IMR-90 (cell line): ENCODE measurements around the gene MIPEP. TPM values are rescaled to one million over a fixed set of nuclear protein-coding genes. Genes with fewer than 3 reads are reported as not detected.

ENCODE experiments used
- ATAC-seq: fragments of 200-7000 bp; cut with Tn5 transposase; 2 replicates; pipeline ENCODE4 v1.9.1; 2020; ENCODE audit warnings: low read depth, mild to moderate bottlenecking, moderate library complexity
- BruUV-seq: library from RNA; stranded (reverse); fragments of 400-500 nt; replicated peaks from 2 replicates; lab custom pipeline; 2021; lab: Mats Ljungman, UMichigan
- CTCF ChIA-PET: fragments of 300-600 bp; formaldehyde crosslinking; extraction: SDS; loops from one replicate; lab custom pipeline; 2021; ENCODE audit warnings: antibody characterized with exemption; lab: Yijun Ruan, JAX
- POLR2A ChIA-PET: fragments of 300-600 bp; sonication (Branson Sonifier 250); formaldehyde crosslinking; loops from one replicate; lab custom pipeline; 2022; ENCODE audit warnings: antibody characterized with exemption; ENCODE audit not compliant: unreplicated experiment; lab: Charles Lee
- DNase-seq: peaks from one replicate; pipeline ENCODE4 v3.0.0; 2013
- H2AFZ ChIP-seq: replicated peaks from 2 replicates; pipeline ENCODE3; 2013; ENCODE audit warnings: low read length, mild to moderate bottlenecking; ENCODE audit not compliant: poor library complexity
- H2AK5ac ChIP-seq: 2 replicates; pipeline ENCODE4 v1.6.1; 2013; ENCODE audit warnings: low read depth, low read length, inconsistent platforms
- H2AK9ac ChIP-seq: replicated peaks from 2 replicates; pipeline ENCODE3; 2013; ENCODE audit warnings: mild to moderate bottlenecking, low read depth, low read length, moderate library complexity; ENCODE audit not compliant: poor library complexity
- H2BK120ac ChIP-seq: 2 replicates; pipeline ENCODE4 v1.6.1; 2013; ENCODE audit warnings: low read depth, low read length, inconsistent platforms
- H2BK15ac ChIP-seq: 3 replicates; pipeline ENCODE4 v1.6.1; 2013; ENCODE audit warnings: low read depth, low read length, inconsistent platforms
- H2BK20ac ChIP-seq: 2 replicates; pipeline ENCODE4 v1.6.1; 2013; ENCODE audit warnings: low read depth, mild to moderate bottlenecking, inconsistent platforms, low read length, moderate library complexity
- H2BK5ac ChIP-seq: 2 replicates; pipeline ENCODE4 v1.6.1; 2013; ENCODE audit warnings: mild to moderate bottlenecking, low read depth, low read length, inconsistent platforms; ENCODE audit not compliant: poor library complexity, severe bottlenecking
- H3K14ac ChIP-seq: replicated peaks from 2 replicates; pipeline ENCODE4 v1.6.1; 2013; ENCODE audit warnings: low read depth, low read length, inconsistent platforms
- H3K18ac ChIP-seq: 2 replicates; pipeline ENCODE4 v1.6.1; 2013; ENCODE audit warnings: low read depth, low read length, control low read depth
- H3K23ac ChIP-seq: 2 replicates; pipeline ENCODE4 v1.6.1; 2013; ENCODE audit warnings: low read depth, low read length, inconsistent platforms
- H3K27ac ChIP-seq: 2 replicates; pipeline ENCODE4 v1.5.1; 2013; ENCODE audit warnings: mild to moderate bottlenecking, control low read depth, low read length; ENCODE audit not compliant: insufficient read depth
- H3K27me3 ChIP-seq: 2 replicates; pipeline ENCODE4 v1.6.1; 2013; ENCODE audit warnings: low read length; ENCODE audit not compliant: control insufficient read depth, insufficient read depth
- H3K36me3 ChIP-seq: 2 replicates; pipeline ENCODE4 v1.6.1; 2013; ENCODE audit warnings: low read length, mixed read lengths; ENCODE audit not compliant: control insufficient read depth, insufficient read depth
- H3K4ac ChIP-seq: 2 replicates; pipeline ENCODE4 v1.6.1; 2013; ENCODE audit warnings: low read depth, low read length, inconsistent platforms
- H3K4me1 ChIP-seq: 2 replicates; pipeline ENCODE4 v1.6.1; 2013; ENCODE audit warnings: low read length, mixed read lengths; ENCODE audit not compliant: control insufficient read depth, insufficient read depth
- H3K4me2 ChIP-seq: 2 replicates; pipeline ENCODE4 v1.6.1; 2013; ENCODE audit warnings: low read depth, mild to moderate bottlenecking, control low read depth, low read length, moderate library complexity
- H3K4me3 ChIP-seq: 2 replicates; pipeline ENCODE4 v1.5.1; 2013; ENCODE audit warnings: low read depth, mild to moderate bottlenecking, control low read depth, low read length, moderate library complexity; ENCODE audit not compliant: insufficient read depth
- H3K56ac ChIP-seq: 2 replicates; pipeline ENCODE4 v1.6.1; 2013; ENCODE audit warnings: low read length, inconsistent platforms; ENCODE audit not compliant: insufficient read depth; ENCODE audit errors: extremely low read depth
- H3K79me1 ChIP-seq, 2 experiments: 2 replicates each; pipeline ENCODE4 v1.6.1; 2013; ENCODE audit warnings: low read length in 2 of 2, inconsistent platforms in 1 of 2, low read depth in 1 of 2
- H3K9ac ChIP-seq: 2 replicates; pipeline ENCODE4 v1.6.1; 2013; ENCODE audit warnings: low read depth, low read length, control low read depth
- H3K9me1 ChIP-seq: 2 replicates; pipeline ENCODE4 v1.6.1; 2013; ENCODE audit warnings: low read length, inconsistent platforms; ENCODE audit not compliant: insufficient read depth
- H3K9me3 ChIP-seq: 2 replicates; pipeline ENCODE4 v1.6.1; 2013; ENCODE audit warnings: low read length; ENCODE audit not compliant: control insufficient read depth, insufficient read depth
- H4K20me1 ChIP-seq: 2 replicates; pipeline ENCODE4 v1.6.1; 2013; ENCODE audit warnings: low read length, inconsistent platforms; ENCODE audit not compliant: insufficient read depth
- H4K5ac ChIP-seq: 2 replicates; pipeline ENCODE4 v1.6.1; 2013; ENCODE audit warnings: mild to moderate bottlenecking, low read depth, low read length, control low read depth
- H4K8ac ChIP-seq, 2 experiments: 2 replicates each; pipeline ENCODE4 v1.6.1; 2013; ENCODE audit warnings: low read depth in 2 of 2, low read length in 2 of 2, control low read depth in 1 of 2, inconsistent platforms in 1 of 2
- H4K91ac ChIP-seq: 2 replicates; pipeline ENCODE4 v1.6.1; 2013; ENCODE audit warnings: low read depth, low read length, inconsistent platforms; ENCODE audit not compliant: insufficient read depth
- BHLHE40 ChIP-seq: fragments of 150-350 bp; IDR thresholded peaks from 2 replicates; pipeline ENCODE4 v1.6.1; 2016; ENCODE audit warnings: mild to moderate bottlenecking, low read depth, low read length
- CEBPB ChIP-seq: IDR thresholded peaks from 2 replicates; pipeline ENCODE4 v1.6.1; 2012; ENCODE audit warnings: low read depth, low read length, improper control_type of control experiment
- CHD1 ChIP-seq: IDR thresholded peaks from 2 replicates; pipeline ENCODE4 v1.6.1; 2012; ENCODE audit warnings: low read depth, low read length, improper control_type of control experiment
- CTCF ChIP-seq: conservative IDR thresholded peaks from 2 replicates; pipeline ENCODE4 v1.5.1; 2012; ENCODE audit warnings: mild to moderate bottlenecking, low read depth, low read length, improper control_type of control experiment
- ELK1 ChIP-seq: fragments of 150-350 bp; IDR thresholded peaks from 2 replicates; pipeline ENCODE4 v1.6.1; 2016; ENCODE audit warnings: low read depth, mild to moderate bottlenecking, low read length, moderate library complexity, borderline replicate concordance
- FOS ChIP-seq: fragments of 150-350 bp; IDR thresholded peaks from 2 replicates; pipeline ENCODE4 v1.6.1; 2016; ENCODE audit warnings: low read depth, low read length
- MAFK ChIP-seq: IDR thresholded peaks from 2 replicates; pipeline ENCODE4 v1.6.1; 2012; ENCODE audit warnings: low read depth, low read length, improper control_type of control experiment
- MAZ ChIP-seq: IDR thresholded peaks from 2 replicates; pipeline ENCODE4 v1.6.1; 2012; ENCODE audit warnings: low read depth, mild to moderate bottlenecking, low read length, improper control_type of control experiment, moderate library complexity, borderline replicate concordance
- MXI1 ChIP-seq: IDR thresholded peaks from 2 replicates; pipeline ENCODE4 v1.6.1; 2012; ENCODE audit warnings: low read depth, mild to moderate bottlenecking, low read length, moderate library complexity, borderline replicate concordance
- NFE2L2 ChIP-seq: fragments of 150-350 bp; IDR thresholded peaks from 2 replicates; pipeline ENCODE4 v1.6.1; 2016; ENCODE audit warnings: low read depth, mild to moderate bottlenecking, low read length
- POLR2A ChIP-seq: IDR thresholded peaks from 2 replicates; pipeline ENCODE4 v1.6.1; 2012; ENCODE audit warnings: mild to moderate bottlenecking, low read depth, low read length
- RAD21 ChIP-seq: IDR thresholded peaks from 2 replicates; pipeline ENCODE4 v1.6.1; 2012; ENCODE audit warnings: low read length, improper control_type of control experiment
- RCOR1 ChIP-seq: IDR thresholded peaks from 2 replicates; pipeline ENCODE4 v1.6.1; 2012; ENCODE audit warnings: mild to moderate bottlenecking, low read length, improper control_type of control experiment; ENCODE audit not compliant: insufficient replicate concordance
- RFX5 ChIP-seq: IDR thresholded peaks from 2 replicates; pipeline ENCODE4 v1.8.0; 2012; ENCODE audit warnings: low read depth, mild to moderate bottlenecking, low read length, moderate library complexity
- SMC3 ChIP-seq: fragments of 150-350 bp; IDR thresholded peaks from 2 replicates; pipeline ENCODE4 v1.6.1; 2016; ENCODE audit warnings: low read depth, mild to moderate bottlenecking, antibody characterized with exemption, low read length, moderate library complexity
- USF2 ChIP-seq: fragments of 150-350 bp; IDR thresholded peaks from 2 replicates; pipeline ENCODE4 v1.6.1; 2017; ENCODE audit warnings: mild to moderate bottlenecking, antibody characterized with exemption, low read length, low read depth
- WGBS, 2 experiments: methylation state at CpG; one replicate each; pipeline versions ENCODE4 v1.1.5 to v1.1.7; 2013; ENCODE audit warnings: missing lambda C conversion rate in 2 of 2; ENCODE audit not compliant: insufficient read length in 1 of 2; ENCODE audit errors: extremely low coverage in 2 of 2; 5-methylcytosine and 5-hydroxymethylcytosine counted together
- dilution Hi-C: fragments of 300-500 bp; cut with HindIII; formaldehyde crosslinking; loops from one replicate; pipeline ENCODE4 v1.14.3; 2018; ENCODE audit warnings: low sequenced_read_pairs; ENCODE audit not compliant: unreplicated experiment
- in situ Hi-C: fragments of 300-500 bp; cut with MboI; formaldehyde crosslinking; loops from 3 replicates; pipeline ENCODE4 v1.14.3; 2019; ENCODE audit warnings: low sequenced_read_pairs, inconsistent platforms, mixed read lengths
- intact Hi-C: fragments of 100-400 bp; cut with micrococcal nuclease; formaldehyde crosslinking; loops from 2 replicates; pipeline ENCODE4 v1.10.0; 2022
- polyA plus RNA-seq, 3 experiments: library from polyadenylated mRNA; depleted of rRNA; stranded (reverse); fragments of >200 nt; gene quantifications; 2 replicates each; pipeline ENCODE4 v1.2.3, GENCODE V29; 2012; ENCODE audit warnings: low replicate concordance in 1 of 3
- total RNA-seq: library from RNA; depleted of rRNA; stranded (reverse); fragments of >200 nt; gene quantifications from 2 replicates; pipeline ENCODE4 v1.2.3, GENCODE V29; 2012

Gene MIPEP
- total and polyA plus RNA-seq, 2 of the 4 experiments (the other 2 are of a cell fraction): 15.0 to 21.5 TPM

GRCh38 chr13:23771956-23772355 is 117.2 kb downstream of the MIPEP start:
- Histone ChIP-seq H2BK120ac (peak overlapping the region; percentile 44; the same call in 1 of the 2 replicates), H3K36me3 (no peaks in the 10 kb centered on the region), H4K8ac (peak overlapping the region in 1 of 2 experiments; percentile 41; a peak in 2 of 4 replicates), H3K4me1 (peaks cover 14% of the 10 kb centered on the region), H3K27ac (no peak overlapping the region), H2BK15ac (peak overlapping the region; percentile 25; the same call in 1 of the 3 replicates), H3K56ac (no peak overlapping the region), H3K27me3 (no peaks in the 10 kb centered on the region), H4K20me1 (no peaks in the 10 kb centered on the region), H3K4ac (no peak overlapping the region), H2BK20ac (peak overlapping the region; percentile 27; the same call in 1 of the 2 replicates), H3K9ac (no peak overlapping the region), H2AK5ac (no peak overlapping the region), H2BK5ac (no peak overlapping the region), H2AFZ (no peak overlapping the region), H3K18ac (peak overlapping the region; percentile 76), H3K79me1 (peaks cover 0 to 5% of the 10 kb centered on the region in 2 experiments; a peak in 1 of 4 replicates), H4K91ac (peak overlapping the region; percentile 27; the same call in 1 of the 2 replicates), H3K4me3 (no peak overlapping the region), H3K9me1 (peaks cover 11% of the 10 kb centered on the region), H3K9me3 (no peaks in the 10 kb centered on the region), H4K5ac (peak overlapping the region; percentile 89), H3K23ac (no peak overlapping the region), H2AK9ac (no peak overlapping the region), H3K14ac (no peak overlapping the region), H3K4me2 (no peak overlapping the region)
- BruUV-seq: no TSS peak
- intact Hi-C loops: loop anchor here (10.0 kb wide), 1 partner anchor 197 kb away; the partner anchor contains the start of gene TNFRSF19
- TF ChIP-seq MAFK: no peak
- no peak for TF ChIP-seq ELK1
- no peak for TF ChIP-seq RCOR1
- TF ChIP-seq USF2: no peak
- TF ChIP-seq CHD1: no peak
- no peak for TF ChIP-seq NFE2L2
- TF ChIP-seq RFX5: no peak
- TF ChIP-seq MAZ: no peak
- no peak for TF ChIP-seq BHLHE40
- TF ChIP-seq SMC3: no peak
- TF ChIP-seq FOS: no peak
- no peak for TF ChIP-seq MXI1
- no peak for TF ChIP-seq POLR2A
- TF ChIP-seq CTCF: no peak
- no peak for TF ChIP-seq CEBPB
- TF ChIP-seq RAD21: no peak
- DNase-seq (no peak), ATAC-seq (0 out of 2 replicates have a peak, but pooled peaks have one; percentile 16)
- CTCF ChIA-PET: interaction anchor here (0.9 to 1.0 kb wide), 2 partner anchors 18 to 24 kb away, joined by 3 to 4 read pairs; no protein-coding TSS in a partner anchor
- dilution Hi-C loops: no loop called here
- in situ Hi-C loops: no loop called here
- POLR2A ChIA-PET: no interaction called here
- no CpG with 5 or more reads among the region's 4 CpGs for WGBS, 2 experiments
